CD4-positive, alpha-beta T cell treated with Interleukin-15 for 1 hour (primary cell): ENCODE data around the gene EPB41L4A.
"Not testable (repeated sequence)": the region's sequence is repeated elsewhere in the genome, so short reads cannot be mapped to it uniquely, and the experiment has no call there.

ENCODE experiments used
- DNase-seq: peaks from one replicate; pipeline ENCODE4 v3.0.0-alpha.2; 2020

EPB41L4A gene

DNA sequence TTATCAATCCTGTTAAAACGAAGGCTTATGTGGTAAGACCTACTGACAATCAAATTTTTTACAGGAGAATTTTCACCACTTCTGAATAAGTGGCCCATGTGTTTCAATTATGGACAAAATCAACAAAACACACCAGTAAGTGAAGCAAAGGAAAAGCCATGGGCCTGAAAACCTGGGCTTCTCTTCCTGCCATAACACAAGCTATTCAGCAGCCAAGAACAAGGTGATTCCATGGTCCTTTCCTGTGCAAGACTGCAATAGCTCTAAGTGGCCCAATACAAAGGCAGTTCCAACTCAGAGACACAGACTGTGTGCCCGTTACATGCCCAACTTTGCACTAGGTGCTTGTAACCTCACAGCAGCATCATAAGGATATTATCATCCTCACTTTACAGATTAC is 168.5 kb downstream of the EPB41L4A start:
- DNase-seq = no peak

DNA sequence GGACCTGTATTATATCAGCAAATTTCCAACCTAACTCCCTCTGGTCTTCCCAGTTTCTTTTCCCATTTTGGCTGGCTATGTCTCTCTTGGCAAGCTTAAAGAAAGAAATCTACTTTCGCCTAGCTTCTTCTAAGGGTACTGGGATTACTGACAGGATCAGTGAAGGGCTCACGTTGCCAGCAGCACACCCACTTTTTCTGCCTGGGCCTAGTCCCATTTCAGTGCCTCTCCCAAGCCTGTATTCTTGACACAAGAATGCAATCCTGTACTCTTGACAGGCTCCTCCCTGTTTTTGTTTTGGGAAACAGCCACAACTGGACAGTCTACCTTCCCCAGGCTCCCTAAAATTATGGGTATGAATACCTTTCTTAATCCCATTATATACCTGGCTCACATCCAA is 170.5 kb downstream of the EPB41L4A start:
- no peak for DNase-seq

DNA sequence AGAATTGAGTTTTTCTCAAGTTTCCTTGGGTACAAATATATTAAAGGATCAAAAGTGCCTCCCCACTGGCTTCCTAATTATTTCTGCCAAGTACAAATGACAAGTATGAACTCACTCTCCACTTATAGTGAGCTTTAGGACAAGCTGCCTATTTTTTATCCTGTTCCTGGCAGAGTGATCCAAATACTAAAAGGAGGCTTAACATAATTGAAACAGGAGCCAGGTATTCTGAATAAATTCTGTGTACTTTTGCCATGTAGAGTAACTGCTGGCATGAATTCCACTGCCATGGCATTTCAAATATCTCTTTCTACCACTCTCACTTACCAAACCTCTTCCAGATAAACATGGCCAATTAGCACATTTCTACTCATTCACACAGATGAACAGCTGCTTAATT is 171.1 kb downstream of the EPB41L4A start:
- DNase-seq = no peak

DNA sequence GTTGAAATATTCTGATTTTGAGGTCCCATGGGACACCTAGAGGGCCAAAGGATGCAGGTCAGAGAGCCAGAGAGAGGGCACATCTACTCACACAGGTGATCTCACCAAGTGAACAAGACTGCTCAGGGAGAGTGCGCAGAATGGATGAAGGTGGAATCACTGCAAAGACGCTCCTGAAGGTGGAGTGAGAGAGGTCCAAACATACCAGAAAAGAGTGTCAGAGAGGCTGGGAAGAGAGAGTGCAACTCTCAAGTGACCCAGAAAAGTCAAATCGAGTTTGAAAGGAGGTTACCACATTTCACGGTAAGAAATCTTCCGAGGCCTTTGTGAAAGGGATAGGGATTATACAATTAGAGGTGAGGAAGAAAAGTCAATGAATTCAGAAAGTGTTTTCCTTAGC is 173.4 kb downstream of the EPB41L4A start:
- DNase-seq = no peak

DNA sequence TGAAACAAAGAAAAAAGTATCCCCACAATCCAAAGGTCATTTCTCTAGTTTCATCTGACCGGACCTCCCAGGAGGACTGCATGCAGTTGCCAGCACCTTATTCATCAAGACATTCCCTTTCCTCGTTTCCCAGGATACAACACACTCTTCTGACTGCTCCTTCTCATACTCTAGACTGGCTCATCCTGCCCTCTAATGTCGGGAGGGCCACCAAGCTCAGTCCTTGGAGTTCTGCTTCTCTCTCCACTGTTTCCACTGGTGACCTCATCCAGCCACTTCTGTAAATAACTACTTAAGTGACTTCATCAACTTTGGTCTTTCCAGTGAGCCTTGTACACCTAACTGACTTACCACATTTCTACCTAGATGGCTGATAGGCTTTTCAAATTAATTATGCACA is 179.1 kb downstream of the EPB41L4A start:
- DNase-seq = no peak

DNA sequence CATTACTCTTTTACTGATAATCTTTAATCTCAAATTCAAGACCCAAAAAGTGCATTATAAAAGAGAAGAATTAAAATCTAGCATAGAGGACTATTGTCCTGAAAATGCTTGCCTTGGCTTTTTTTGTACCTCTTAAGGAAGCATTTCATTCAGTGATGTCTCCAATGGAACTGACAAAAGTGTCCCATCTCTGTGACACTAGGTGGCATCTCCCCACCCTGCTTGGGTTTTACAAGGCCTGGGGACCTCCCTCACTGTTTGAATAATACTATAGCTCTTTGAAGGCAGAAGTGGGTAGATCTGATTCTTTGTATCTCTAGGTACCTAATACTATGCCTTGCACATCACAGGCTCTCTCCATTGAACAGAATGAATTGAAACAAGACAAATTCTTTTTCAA is 180.6 kb downstream of the EPB41L4A start:
- DNase-seq = no peak

DNA sequence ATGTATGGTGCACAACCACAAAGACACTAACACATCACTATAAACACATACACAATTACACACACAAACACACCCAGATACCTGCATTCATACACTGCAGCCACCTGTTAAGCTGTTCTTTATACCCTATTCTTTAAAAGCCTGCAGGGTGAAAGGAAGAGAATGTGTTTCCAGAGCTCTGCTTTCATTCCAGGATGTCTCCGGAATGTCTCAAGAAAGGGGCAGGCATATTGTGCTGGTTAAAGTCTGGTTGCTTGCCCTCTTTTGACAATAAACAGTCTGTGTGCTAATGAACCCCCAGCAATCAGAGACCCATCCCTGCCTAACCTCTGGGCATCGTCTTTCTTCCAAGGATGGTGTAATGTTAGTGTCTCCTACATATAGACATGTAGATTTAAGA is 181.6 kb downstream of the EPB41L4A start:
- DNase-seq = no peak

DNA sequence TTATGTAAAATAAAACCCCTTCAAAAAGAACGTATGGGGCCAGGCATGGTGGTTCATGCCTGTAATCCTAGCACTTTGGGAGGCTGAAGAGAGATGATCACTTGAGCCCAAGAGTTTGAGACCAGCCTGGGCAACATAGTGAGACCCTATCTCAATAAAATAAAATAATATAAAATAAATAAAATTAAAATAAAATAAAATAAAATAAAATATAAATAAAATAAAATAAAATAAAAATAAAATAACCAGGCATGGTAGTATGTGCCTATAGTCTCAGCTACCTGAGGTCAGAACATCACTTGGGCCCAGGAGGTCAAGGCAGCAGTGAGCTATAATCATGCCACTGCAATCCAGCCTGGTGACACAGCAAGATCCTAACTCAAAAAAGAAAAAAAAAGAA is 185.1 kb downstream of the EPB41L4A start:
- DNase-seq = no peak

DNA sequence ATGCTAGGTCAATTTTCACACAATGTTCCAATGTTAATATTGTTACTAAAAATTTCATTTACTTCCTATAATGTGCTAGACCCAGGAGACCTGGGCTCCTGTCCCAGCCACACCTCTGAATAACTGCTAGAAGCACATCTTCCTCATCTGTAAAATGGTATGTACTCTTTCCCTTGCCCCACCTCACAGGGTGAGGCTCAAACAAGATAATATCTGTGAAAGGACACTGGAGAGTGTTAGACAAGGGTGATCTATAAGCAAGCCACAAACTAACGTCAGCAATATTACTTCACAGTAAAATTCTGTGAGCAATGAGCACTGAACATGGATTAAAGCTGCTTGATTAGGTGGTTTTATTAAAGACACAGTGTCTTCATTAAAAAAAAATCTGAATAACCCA is 186.4 kb downstream of the EPB41L4A start:
- DNase-seq = no peak

DNA sequence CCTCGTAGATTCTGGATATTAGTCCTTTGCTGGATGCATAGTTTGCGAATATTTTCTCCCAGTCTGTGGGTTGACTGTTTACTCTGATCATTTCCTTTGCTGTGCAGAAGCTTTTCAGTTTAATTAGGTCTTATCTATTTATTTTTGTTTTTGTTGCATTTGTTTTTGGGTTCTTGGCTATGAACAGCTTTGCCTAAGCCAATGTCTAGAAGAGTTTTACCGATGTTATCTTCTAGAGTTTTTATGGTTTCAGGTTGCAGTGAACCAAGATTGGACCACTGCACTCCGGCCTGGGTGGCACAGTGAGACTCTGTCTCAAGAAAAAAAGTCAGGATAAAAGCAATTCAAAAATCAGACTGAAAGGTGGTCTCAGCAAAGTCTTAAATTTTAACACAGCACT is 188.5 kb downstream of the EPB41L4A start:
- no peak for DNase-seq

DNA sequence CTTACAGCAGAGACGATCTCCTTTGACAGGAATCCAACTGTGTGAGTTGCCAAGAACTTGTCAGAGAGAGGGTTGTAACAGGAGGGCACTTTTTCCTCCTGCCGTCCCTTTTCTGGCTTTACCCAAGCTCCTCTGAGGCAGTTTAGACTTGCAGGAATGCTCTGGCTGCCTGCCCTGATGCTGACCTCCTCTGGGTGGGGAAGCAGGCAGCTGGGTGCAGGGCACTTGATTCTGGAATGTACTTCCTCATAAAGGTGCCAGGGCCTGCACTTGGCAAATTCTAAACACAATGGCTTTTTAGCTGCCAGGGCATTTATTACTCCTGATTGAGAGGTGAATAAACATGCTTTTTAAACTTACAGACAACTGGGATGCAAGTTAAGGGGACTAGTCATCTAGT is 190.4 kb downstream of the EPB41L4A start:
- no peak for DNase-seq

DNA sequence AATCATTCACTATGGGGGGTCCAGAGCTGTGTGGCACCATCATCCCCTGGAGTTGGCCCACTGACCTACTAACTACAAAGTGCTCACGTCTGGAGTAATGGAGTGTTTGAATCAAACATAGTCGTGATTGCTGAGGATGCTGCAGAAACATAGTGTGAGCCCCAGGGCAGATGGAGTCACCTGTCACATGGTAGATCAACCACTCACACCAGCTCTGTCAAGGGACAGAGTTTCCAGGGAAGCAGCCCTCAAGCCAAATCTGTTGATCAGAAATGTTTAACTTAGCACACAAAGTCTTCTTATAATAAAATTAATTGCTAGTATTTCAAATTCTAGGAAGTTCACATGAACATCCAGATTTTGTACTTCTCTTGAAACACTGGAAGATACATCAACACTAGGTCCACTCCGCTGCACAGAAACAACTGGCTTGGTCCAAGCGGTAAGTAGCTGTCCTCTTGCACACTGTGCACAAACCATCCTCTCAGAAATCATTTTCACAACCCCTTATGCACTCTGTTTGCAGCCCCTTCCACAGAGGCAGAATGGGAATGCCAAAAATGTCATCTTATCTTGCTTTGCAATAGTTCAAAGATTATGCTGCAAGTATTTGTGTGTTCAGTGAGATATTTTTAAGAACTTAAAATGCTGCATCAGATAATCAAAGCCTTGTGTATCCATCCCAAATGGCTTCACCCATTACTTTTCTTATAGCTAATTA is 191.0 kb downstream of the EPB41L4A start:
- no peak for DNase-seq

DNA sequence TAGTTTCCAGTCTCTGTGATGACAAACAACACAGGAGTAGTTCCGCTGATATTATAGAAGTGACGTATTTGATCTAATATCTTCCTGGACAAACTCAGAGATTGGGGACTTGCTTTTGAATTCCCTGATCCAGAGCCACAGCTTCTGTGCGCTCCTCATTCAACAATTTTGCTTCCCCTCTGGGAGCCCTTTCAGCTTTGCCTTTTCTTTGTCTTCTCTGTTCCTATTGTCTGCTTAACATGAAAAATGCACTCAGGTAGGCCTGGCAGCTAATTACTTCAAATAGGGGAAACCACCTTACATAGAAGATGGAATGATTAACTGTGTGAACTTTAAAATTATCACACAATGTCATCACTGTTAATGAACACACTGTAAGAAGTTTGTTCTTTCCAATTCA is 192.9 kb downstream of the EPB41L4A start:
- no peak for DNase-seq

DNA sequence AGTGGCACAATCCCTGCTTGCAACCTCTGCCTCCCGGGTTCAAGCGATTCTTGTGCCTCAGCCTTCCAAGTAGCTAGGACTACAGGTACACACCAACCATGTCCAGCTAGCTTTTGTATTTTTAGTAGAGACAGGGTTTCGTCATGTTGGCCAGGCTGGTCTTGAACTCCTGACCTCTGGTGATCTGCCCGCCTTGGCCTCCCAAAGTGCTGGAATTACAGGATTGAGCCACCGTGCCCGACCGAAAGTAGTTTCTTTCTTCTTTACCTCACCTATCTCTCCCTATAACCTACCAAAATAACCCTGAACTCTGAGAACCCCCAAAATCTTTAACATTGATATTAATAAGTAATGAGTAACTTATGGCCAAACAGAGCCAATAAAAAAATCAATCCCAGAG is 196.1 kb downstream of the EPB41L4A start:
- DNase-seq = not testable (repeated sequence)

DNA sequence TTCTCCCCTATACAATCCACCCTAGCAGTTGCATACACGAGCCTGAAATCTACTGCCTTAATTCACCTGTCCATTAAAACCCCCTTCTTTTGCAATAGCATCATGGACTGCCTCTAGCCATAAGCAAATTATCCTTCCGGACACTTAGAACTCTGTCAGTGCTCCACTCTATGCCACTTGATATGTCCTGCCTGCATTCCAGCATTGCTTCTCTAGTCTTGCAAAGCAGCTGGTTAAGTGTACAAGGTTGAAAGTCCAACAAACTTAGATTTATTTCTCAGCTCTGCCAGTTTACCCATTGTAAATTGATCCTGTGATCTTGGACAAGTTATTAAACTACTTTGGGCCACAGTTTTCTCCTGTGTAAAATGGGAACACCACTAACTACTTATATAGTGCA is 197.9 kb downstream of the EPB41L4A start:
- DNase-seq = no peak

DNA sequence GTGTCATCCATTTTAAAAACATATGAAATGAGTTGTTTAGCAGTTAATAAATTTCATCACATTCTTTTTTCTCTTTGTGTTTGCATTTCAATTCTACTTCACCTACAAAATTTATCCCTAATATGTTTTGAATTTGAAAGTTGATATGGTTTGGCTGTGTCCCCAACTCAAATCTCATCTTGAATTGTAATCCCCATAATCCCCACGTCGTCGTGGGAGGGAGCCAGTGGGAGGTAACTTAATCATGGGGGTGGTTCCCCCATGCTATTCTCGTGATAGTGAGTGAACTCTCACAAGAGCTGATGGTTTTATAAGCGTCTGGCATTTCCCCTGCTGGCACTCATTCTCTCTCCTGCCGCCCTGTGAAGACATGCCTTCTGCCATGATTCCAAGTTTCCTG is 200.1 kb downstream of the EPB41L4A start:
- DNase-seq = no peak

DNA sequence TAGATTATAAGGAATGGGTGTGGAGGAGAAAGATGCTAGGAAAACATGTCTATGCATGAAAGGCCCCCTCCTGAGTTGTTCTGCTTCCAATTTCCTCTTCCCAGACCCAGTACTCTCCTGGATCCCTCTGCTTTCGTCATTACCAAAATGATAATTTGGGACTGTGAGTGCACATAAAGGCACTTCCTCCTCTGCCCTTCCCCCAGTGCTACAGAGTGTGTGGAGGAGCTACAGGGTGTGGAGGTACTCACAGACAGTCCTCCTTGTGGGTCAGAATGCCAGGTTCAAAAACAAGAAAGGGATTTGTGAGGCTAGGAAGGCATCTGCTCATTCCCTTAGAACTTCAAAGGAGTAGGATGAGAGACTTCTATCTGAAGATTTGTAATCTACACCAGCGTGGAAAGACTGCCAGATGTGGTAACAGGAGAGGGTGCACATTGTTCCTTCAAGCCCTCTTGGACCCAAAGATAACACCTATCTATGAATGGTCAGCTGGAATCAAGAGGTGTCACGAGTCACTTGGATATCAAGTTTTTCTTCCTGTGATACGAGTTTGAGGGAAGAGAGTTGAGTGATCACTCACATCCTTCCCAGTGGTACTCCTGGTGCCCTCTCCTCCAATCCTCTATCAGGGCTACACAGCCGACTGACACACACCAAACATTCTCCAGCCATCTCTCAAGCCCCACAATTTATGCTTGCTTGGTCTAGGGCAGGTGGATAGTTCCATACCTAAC is 201.1 kb downstream of the EPB41L4A start:
- DNase-seq = no peak

DNA sequence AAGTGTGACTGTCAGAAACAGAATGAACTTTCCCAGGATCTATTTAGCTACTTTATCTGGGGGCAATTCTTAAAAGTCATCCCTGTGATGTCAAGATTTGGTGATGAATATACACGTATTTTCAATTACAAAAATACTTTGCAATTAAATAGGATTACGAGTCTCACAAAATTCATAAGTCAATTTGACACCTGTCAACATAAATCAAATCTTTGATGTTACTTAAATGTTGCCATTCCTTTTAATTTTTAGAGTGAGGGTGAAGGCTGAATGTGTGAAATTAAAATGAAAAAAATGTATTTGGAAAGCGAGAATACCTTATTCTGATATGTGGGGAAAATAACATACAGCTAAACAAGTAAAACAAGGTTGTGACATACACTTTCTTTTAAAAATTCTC is 202.9 kb downstream of the EPB41L4A start:
- no peak for DNase-seq

DNA sequence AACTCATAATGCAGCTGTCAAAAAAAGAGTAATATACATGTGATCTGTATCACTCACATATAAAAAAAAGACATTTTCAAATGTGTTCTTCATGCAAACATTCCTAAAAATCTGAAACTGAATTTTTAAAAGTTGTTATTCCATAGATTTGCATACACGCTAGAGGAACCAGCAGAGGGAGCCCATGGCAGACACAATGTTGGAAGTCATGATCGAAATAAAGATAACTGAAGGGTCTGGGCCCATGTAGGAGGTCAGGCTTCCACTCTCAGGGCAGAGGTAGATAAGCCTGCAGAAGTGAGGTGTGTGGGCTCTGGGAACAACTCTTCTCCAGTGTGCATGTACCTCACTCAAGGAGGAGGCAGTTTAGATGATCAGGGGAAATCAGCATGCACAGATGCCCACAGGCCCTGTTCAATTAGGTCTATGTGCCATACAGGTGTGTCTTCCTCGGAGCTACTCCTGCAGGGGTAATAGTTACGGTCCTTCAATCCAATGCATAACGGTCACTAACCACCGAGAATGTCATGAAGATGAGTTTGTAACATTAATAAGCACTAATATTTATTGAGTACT is 208.6 kb downstream of the EPB41L4A start:
- no peak for DNase-seq

DNA sequence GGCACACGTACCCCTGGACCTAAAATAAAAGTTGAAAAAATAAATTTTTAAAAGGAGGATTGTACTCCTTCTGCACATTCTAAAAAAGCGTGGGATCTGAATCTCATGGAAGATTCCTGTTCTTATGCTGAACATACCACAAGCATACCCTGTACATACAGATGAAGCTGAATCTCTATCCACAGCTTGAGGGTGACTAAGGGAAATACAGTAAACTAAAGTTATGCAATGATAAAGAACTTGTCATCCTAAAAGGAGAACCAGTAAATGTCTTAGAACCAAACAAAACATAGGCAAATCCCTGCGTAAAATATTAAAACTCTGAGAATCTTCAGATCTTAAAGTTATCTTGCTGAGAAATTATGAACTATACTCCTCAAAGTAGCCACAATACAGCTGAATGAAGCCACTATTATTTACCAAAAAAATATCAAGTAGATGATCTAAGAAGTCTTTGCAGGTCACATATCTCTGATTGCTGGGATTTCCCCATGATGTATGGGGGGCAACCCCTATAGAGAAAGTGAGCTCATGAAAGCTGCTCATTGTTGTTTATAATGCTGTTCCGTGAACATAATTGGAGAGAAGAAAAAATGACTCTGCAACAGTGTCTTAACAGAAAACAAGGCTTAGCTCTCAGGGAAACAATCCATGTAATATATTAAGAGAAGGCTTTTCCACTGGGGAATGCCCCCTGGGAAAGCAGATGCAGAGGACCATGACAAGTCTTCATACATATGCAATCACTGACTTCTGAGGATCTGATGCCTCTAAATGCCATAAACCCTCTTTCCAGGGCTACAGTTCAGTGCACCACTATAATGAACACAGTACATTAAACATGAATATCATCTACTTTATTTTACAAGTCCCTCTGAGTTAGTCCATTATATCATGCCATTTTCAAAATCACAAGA is 210.1 kb downstream of the EPB41L4A start:
- DNase-seq = no peak

DNA sequence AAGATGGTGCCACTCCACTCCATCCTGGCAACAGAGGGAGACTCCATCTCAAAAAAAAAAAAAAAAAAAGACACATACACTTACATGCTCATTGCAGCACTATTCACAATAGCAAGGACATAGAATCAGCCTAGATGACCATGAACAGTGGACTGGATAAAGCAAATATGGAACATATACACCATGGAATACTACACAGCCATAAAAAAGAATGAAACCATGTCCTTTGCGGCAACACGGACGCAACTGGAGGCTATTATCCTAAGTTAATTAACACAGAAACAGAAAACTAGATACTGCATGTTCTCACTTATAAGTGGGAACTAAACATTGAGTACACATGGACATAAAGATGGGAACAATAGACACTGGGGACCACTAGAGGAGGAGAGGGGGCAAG is 210.9 kb downstream of the EPB41L4A start:
- not testable (repeated sequence) for DNase-seq

DNA sequence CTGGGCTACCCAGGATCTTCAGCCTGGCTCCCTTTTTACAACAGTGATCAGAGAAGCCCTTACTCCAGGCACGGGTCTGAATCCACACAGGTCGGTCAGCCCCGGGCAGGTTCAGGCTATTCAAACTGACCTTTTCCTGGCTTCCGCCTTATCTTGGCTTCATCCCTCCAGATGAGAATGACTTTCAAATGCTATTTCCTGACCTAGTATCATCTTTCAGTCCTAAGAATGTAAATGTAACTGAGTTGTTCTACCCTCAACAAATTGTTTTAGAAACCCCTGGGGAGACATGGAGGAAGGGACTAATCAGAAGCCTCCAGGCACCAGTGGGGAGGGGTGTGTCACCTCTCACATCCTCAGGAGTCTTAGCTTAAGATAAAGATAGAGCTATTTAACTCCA is 213.2 kb downstream of the EPB41L4A start:
- no peak for DNase-seq

DNA sequence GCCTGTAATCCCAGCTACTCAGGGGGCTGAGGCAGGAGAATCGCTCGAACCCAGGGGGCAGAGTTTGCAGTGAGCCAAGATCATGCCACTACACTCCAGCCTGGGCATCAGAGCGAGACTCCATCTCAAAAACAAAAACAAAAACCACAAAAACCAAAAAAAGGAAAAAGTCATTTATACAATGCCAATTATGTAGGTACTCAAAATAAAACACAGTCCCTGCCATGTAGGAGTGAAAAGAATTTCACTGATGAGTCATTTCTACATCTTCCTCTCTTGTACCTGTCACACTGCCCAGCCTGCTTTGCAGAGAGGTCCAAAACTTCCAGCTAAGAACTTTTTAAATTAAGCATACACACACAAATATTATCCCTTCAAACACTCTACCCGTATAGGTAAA is 215.8 kb downstream of the EPB41L4A start:
- DNase-seq = no peak
